ENCODE results near the gene SERINC5.

DNA sequence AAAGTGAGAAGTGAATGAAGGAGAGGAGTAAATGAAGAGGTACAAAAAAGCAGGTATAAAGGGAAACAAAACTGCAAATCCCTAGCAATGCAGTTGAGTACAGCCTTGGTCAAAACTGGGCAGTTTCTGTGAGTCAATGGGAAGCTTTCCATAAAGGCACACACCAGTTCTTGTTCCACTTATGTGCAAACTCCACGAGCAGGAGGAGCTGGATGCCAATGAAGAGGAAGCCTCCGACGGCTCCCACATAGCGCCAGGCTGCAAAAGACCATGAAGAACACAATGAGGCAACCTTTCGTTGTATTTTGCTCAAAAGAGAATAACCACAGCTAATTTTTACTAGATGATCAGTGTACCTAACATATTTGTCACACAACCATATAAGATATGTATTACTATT lies 81.1 kb downstream of the SERINC5 start:
- TF ChIP-seq, protein P1, sequence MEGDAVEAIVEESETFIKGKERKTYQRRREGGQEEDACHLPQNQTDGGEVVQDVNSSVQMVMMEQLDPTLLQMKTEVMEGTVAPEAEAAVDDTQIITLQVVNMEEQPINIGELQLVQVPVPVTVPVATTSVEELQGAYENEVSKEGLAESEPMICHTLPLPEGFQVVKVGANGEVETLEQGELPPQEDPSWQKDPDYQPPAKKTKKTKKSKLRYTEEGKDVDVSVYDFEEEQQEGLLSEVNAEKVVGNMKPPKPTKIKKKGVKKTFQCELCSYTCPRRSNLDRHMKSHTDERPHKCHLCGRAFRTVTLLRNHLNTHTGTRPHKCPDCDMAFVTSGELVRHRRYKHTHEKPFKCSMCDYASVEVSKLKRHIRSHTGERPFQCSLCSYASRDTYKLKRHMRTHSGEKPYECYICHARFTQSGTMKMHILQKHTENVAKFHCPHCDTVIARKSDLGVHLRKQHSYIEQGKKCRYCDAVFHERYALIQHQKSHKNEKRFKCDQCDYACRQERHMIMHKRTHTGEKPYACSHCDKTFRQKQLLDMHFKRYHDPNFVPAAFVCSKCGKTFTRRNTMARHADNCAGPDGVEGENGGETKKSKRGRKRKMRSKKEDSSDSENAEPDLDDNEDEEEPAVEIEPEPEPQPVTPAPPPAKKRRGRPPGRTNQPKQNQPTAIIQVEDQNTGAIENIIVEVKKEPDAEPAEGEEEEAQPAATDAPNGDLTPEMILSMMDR (IDR thresholded peaks at IDR 0.05): no peak
- no peak for TF ChIP-seq ELF4 (CRISPR knock-in tag; IDR thresholded peaks at IDR 0.05; ENCODE audit: low read depth)
- TF ChIP-seq FOXK1 (CRISPR knock-in tag; IDR thresholded peaks at IDR 0.05): no peak
- TF ChIP-seq, protein P2, sequence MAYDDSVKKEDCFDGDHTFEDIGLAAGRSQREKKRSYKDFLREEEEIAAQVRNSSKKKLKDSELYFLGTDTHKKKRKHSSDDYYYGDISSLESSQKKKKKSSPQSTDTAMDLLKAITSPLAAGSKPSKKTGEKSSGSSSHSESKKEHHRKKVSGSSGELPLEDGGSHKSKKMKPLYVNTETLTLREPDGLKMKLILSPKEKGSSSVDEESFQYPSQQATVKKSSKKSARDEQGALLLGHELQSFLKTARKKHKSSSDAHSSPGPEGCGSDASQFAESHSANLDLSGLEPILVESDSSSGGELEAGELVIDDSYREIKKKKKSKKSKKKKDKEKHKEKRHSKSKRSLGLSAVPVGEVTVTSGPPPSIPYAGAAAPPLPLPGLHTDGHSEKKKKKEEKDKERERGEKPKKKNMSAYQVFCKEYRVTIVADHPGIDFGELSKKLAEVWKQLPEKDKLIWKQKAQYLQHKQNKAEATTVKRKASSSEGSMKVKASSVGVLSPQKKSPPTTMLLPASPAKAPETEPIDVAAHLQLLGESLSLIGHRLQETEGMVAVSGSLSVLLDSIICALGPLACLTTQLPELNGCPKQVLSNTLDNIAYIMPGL (CRISPR knock-in tag; IDR thresholded peaks at IDR 0.05): no peak
- TF ChIP-seq TEAD4 (CRISPR knock-in tag; IDR thresholded peaks at IDR 0.05): no peak
- TF ChIP-seq ZNF138 (CRISPR knock-in tag; conservative IDR thresholded peaks at IDR 0.05): no peak
- no peak for TF ChIP-seq ZNF232 (CRISPR knock-in tag; IDR thresholded peaks at IDR 0.05)
- TF ChIP-seq, protein P3, sequence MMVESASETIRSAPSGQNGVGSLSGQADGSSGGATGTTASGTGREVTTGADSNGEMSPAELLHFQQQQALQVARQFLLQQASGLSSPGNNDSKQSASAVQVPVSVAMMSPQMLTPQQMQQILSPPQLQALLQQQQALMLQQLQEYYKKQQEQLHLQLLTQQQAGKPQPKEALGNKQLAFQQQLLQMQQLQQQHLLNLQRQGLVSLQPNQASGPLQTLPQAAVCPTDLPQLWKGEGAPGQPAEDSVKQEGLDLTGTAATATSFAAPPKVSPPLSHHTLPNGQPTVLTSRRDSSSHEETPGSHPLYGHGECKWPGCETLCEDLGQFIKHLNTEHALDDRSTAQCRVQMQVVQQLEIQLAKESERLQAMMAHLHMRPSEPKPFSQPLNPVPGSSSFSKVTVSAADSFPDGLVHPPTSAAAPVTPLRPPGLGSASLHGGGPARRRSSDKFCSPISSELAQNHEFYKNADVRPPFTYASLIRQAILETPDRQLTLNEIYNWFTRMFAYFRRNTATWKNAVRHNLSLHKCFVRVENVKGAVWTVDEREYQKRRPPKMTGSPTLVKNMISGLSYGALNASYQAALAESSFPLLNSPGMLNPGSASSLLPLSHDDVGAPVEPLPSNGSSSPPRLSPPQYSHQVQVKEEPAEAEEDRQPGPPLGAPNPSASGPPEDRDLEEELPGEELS (CRISPR knock-in tag; IDR thresholded peaks at IDR 0.05): no peak
- TF ChIP-seq NR3C1 (CRISPR knock-in tag; conservative IDR thresholded peaks at IDR 0.05; ENCODE audit: low read depth): no peak

All from WTC11 (cell line).